HEK293 (cell line): ENCODE measurements around the gene TOPBP1.

Experiments used
- CTCF ChIA-PET: fragments of 350-600 bp; formaldehyde crosslinking; extraction: SDS; loops from one replicate; lab custom pipeline; 2021; ENCODE audit warnings: antibody characterized with exemption; lab: Yijun Ruan, JAX
- POLR2A ChIA-PET: fragments of 300-600 bp; formaldehyde crosslinking; extraction: SDS; loops from one replicate; lab custom pipeline; 2020; ENCODE audit warnings: antibody characterized with exemption, inconsistent platforms; lab: Yijun Ruan, JAX
- H3K27ac ChIP-seq: fragments of 200-500 bp; sonication (Bioruptor generic); 2 replicates; pipeline ENCODE4 v1.5.1; 2014; ENCODE audit warnings: low read depth, low read length, control low read depth, inconsistent platforms; ENCODE audit errors: extremely low read depth
- H3K36me3 ChIP-seq, 2 experiments: fragments of 200-500 bp in 1 of 2; sonication (Bioruptor generic) in 1 of 2; 1 replicate in 1 of 2; 2 replicates in 1 of 2; pipeline ENCODE4 v1.5.1; 2014 to 2017; ENCODE audit warnings: inconsistent platforms in 2 of 2, low read length in 2 of 2; ENCODE audit not compliant: control insufficient read depth in 2 of 2, insufficient read depth in 1 of 2
- H3K4me1 ChIP-seq: fragments of 200-500 bp; sonication (Bioruptor generic); 2 replicates; pipeline ENCODE4 v1.5.1; 2014; ENCODE audit warnings: mild to moderate bottlenecking, low read length, inconsistent platforms; ENCODE audit not compliant: control insufficient read depth, insufficient read depth
- H3K4me3 ChIP-seq: 2 replicates; pipeline ENCODE4 v1.5.1; 2011; ENCODE audit warnings: low read depth, mild to moderate bottlenecking, control low read depth, low read length, moderate library complexity
- H3K9me3 ChIP-seq: fragments of 200-500 bp; sonication (Bioruptor generic); 2 replicates; pipeline ENCODE4 v1.5.1; 2014; ENCODE audit warnings: low read depth, low read length, inconsistent platforms; ENCODE audit not compliant: control insufficient read depth, insufficient read depth
- GLIS2 ChIP-seq: fragments of 450-650 bp; formaldehyde crosslinking; IDR thresholded peaks from 2 replicates; pipeline ENCODE4 v1.5.1; 2016; ENCODE audit warnings: missing biosample characterization, missing genetic modification characterization
- PATZ1 ChIP-seq: fragments of 450-650 bp; formaldehyde crosslinking; IDR thresholded peaks from 2 replicates; pipeline ENCODE4 v1.5.1; 2016; ENCODE audit warnings: missing biosample characterization, missing genetic modification characterization
- ZBTB17 ChIP-seq: fragments of 450-650 bp; formaldehyde crosslinking; IDR thresholded peaks from 2 replicates; pipeline ENCODE4 v1.5.1; 2016; ENCODE audit warnings: missing biosample characterization, missing genetic modification characterization
- ZBTB48 ChIP-seq: fragments of 450-650 bp; formaldehyde crosslinking; IDR thresholded peaks from 2 replicates; pipeline ENCODE4 v1.5.1; 2016; ENCODE audit warnings: missing biosample characterization, missing genetic modification characterization
- ZEB2 ChIP-seq: fragments of 450-650 bp; formaldehyde crosslinking; IDR thresholded peaks from 2 replicates; pipeline ENCODE4 v1.5.1; 2016; ENCODE audit warnings: missing biosample characterization, missing genetic modification characterization
- ZNF112 ChIP-seq: fragments of 450-650 bp; formaldehyde crosslinking; IDR thresholded peaks from 2 replicates; pipeline ENCODE4 v1.5.0; 2017; ENCODE audit warnings: missing biosample characterization, missing genetic modification characterization
- ZNF214 ChIP-seq: fragments of 450-650 bp; formaldehyde crosslinking; IDR thresholded peaks from 2 replicates; pipeline ENCODE4 v1.5.1; 2017; ENCODE audit warnings: missing biosample characterization, mild to moderate bottlenecking, missing genetic modification characterization, borderline replicate concordance
- ZNF221 ChIP-seq: fragments of 450-650 bp; formaldehyde crosslinking; IDR thresholded peaks from 2 replicates; pipeline ENCODE4 v1.5.1; 2017; ENCODE audit warnings: missing biosample characterization, missing genetic modification characterization, borderline replicate concordance
- ZNF335 ChIP-seq: fragments of 450-650 bp; formaldehyde crosslinking; conservative IDR thresholded peaks from 2 replicates; pipeline ENCODE4 v1.5.1; 2016; ENCODE audit warnings: missing biosample characterization, missing genetic modification characterization
- ZNF37A ChIP-seq: fragments of 450-650 bp; IDR thresholded peaks from 2 replicates; pipeline ENCODE4 v1.5.1; 2018; ENCODE audit warnings: missing biosample characterization, missing genetic modification characterization
- ZNF394 ChIP-seq: fragments of 450-650 bp; formaldehyde crosslinking; IDR thresholded peaks from 2 replicates; pipeline ENCODE4 v1.5.1; 2016; ENCODE audit warnings: missing biosample characterization, missing genetic modification characterization, mild to moderate bottlenecking, moderate library complexity, borderline replicate concordance
- ZNF626 ChIP-seq: fragments of 450-650 bp; sonication (Bioruptor Pico); formaldehyde crosslinking; IDR thresholded peaks from 2 replicates; pipeline ENCODE4 v1.5.1; 2018; ENCODE audit warnings: missing biosample characterization, missing genetic modification characterization, inconsistent platforms
- ZNF654 ChIP-seq: fragments of 450-650 bp; formaldehyde crosslinking; IDR thresholded peaks from 2 replicates; pipeline ENCODE4 v1.5.1; 2016; ENCODE audit warnings: low read depth, missing biosample characterization, missing genetic modification characterization
- ZNF707 ChIP-seq: fragments of 450-650 bp; formaldehyde crosslinking; IDR thresholded peaks from 2 replicates; pipeline ENCODE4 v1.5.1; 2016; ENCODE audit warnings: missing biosample characterization, missing genetic modification characterization
- ZNF768 ChIP-seq: fragments of 450-650 bp; formaldehyde crosslinking; IDR thresholded peaks from 2 replicates; pipeline ENCODE4 v1.5.1; 2018; ENCODE audit warnings: missing biosample characterization, mild to moderate bottlenecking, missing genetic modification characterization
- ZNF785 ChIP-seq: fragments of 450-650 bp; formaldehyde crosslinking; IDR thresholded peaks from 2 replicates; pipeline ENCODE4 v1.5.1; 2016; ENCODE audit warnings: missing biosample characterization, missing genetic modification characterization
- ZSCAN18 ChIP-seq: fragments of 450-650 bp; formaldehyde crosslinking; IDR thresholded peaks from 2 replicates; pipeline ENCODE4 v1.5.1; 2016; ENCODE audit warnings: missing biosample characterization, missing genetic modification characterization
- ZSCAN30 ChIP-seq: fragments of 450-650 bp; IDR thresholded peaks from 2 replicates; pipeline ENCODE4 v1.5.1; 2018; ENCODE audit warnings: missing biosample characterization, mild to moderate bottlenecking, missing genetic modification characterization, moderate library complexity
- TF ChIP-seq, protein P1 (sequence below): fragments of 450-650 bp; formaldehyde crosslinking; IDR thresholded peaks from 2 replicates; pipeline ENCODE4 v1.5.1; 2017; ENCODE audit warnings: missing biosample characterization, missing genetic modification characterization
- TF ChIP-seq, protein P2 (sequence below): IDR thresholded peaks from 2 replicates; pipeline ENCODE4 v1.6.1; 2011; ENCODE audit warnings: mild to moderate bottlenecking, low read depth, low read length, borderline replicate concordance

TOPBP1 gene

GRCh38 chr3:133620066-133620784 is 41.5 kb downstream of the TOPBP1 start:
- Histone ChIP-seq H3K9me3 (no peaks in the 10 kb centered on the region), H3K4me1 (no peaks in the 10 kb centered on the region), H3K4me3 (no peak overlapping the region), H3K36me3 (peaks cover 53 to 96% of the 10 kb centered on the region in 2 experiments), H3K27ac (no peak overlapping the region)
- ChIA-PET CTCF (interaction anchor here (0.7 kb wide), 1 partner anchor 151 kb away, joined by 3 read pairs; no protein-coding TSS in a partner anchor), POLR2A (interaction anchor here (0.7 kb wide), 1 partner anchor 62 kb away, joined by 6 read pairs; no protein-coding TSS in a partner anchor)
- TF ChIP-seq ZNF112 (tag by site-specific recombination) = no peak
- TF ChIP-seq ZNF221 (tag by site-specific recombination) = no peak
- no peak for TF ChIP-seq ZBTB48 (tag by site-specific recombination)
- TF ChIP-seq, protein P1, sequence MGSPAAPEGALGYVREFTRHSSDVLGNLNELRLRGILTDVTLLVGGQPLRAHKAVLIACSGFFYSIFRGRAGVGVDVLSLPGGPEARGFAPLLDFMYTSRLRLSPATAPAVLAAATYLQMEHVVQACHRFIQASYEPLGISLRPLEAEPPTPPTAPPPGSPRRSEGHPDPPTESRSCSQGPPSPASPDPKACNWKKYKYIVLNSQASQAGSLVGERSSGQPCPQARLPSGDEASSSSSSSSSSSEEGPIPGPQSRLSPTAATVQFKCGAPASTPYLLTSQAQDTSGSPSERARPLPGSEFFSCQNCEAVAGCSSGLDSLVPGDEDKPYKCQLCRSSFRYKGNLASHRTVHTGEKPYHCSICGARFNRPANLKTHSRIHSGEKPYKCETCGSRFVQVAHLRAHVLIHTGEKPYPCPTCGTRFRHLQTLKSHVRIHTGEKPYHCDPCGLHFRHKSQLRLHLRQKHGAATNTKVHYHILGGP (tag by site-specific recombination) = no peak
- no peak for TF ChIP-seq ZEB2 (tag by site-specific recombination)
- no peak for TF ChIP-seq ZNF335 (tag by site-specific recombination)
- no peak for TF ChIP-seq ZNF626 (tag by site-specific recombination)
- TF ChIP-seq PATZ1 (tag by site-specific recombination) = no peak
- no peak for TF ChIP-seq ZNF394 (tag by site-specific recombination)
- TF ChIP-seq ZNF768 (tag by site-specific recombination) = no peak
- no peak for TF ChIP-seq GLIS2
- TF ChIP-seq ZNF785 = no peak
- TF ChIP-seq, protein P2, sequence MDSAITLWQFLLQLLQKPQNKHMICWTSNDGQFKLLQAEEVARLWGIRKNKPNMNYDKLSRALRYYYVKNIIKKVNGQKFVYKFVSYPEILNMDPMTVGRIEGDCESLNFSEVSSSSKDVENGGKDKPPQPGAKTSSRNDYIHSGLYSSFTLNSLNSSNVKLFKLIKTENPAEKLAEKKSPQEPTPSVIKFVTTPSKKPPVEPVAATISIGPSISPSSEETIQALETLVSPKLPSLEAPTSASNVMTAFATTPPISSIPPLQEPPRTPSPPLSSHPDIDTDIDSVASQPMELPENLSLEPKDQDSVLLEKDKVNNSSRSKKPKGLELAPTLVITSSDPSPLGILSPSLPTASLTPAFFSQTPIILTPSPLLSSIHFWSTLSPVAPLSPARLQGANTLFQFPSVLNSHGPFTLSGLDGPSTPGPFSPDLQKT = no peak
- TF ChIP-seq ZNF654 (tag by site-specific recombination) = no peak
- no peak for TF ChIP-seq ZNF37A (tag by site-specific recombination)
- TF ChIP-seq ZNF707 (tag by site-specific recombination) = no peak
- no peak for TF ChIP-seq ZSCAN18 (tag by site-specific recombination)
- no peak for TF ChIP-seq ZNF214 (tag by site-specific recombination)
- TF ChIP-seq ZBTB17 (tag by site-specific recombination) = no peak
- TF ChIP-seq ZSCAN30 = no peak
